Activated CD4-positive, alpha-beta memory T cell treated with anti-CD3 and anti-CD28 coated beads for 36 hours (primary cell): ENCODE results near the gene CELF4. TPM values are rescaled to one million over a fixed set of nuclear protein-coding genes. Genes with fewer than 3 reads are reported as not detected.

ENCODE experiments used
- CTCF ChIA-PET: fragments of 350-600 bp; sonication (Branson Sonifier 250); formaldehyde crosslinking; loops from one replicate; lab custom pipeline; 2021; ENCODE audit warnings: antibody characterized with exemption, inconsistent platforms; lab: Charles Lee
- POLR2A ChIA-PET: fragments of 350-600 bp; sonication (Branson Sonifier 250); formaldehyde crosslinking; loops from one replicate; lab custom pipeline; 2021; ENCODE audit warnings: antibody characterized with exemption; lab: Charles Lee
- DNase-seq: peaks from one replicate; pipeline ENCODE4 v3.0.0-alpha.2; 2020
- H3K27ac Mint-ChIP-seq: one replicate; pipeline ENCODE4 v1.8.0; 2021; ENCODE audit warnings: mixed read lengths
- H3K27me3 Mint-ChIP-seq: one replicate; pipeline ENCODE4 v1.8.0; 2021; ENCODE audit warnings: mixed read lengths
- H3K36me3 Mint-ChIP-seq: one replicate; pipeline ENCODE4 v1.8.0; 2021; ENCODE audit warnings: mixed read lengths
- H3K4me1 Mint-ChIP-seq: one replicate; pipeline ENCODE4 v1.8.0; 2021; ENCODE audit warnings: low read depth, mixed read lengths
- H3K4me3 Mint-ChIP-seq: one replicate; pipeline ENCODE4 v1.8.0; 2021; ENCODE audit warnings: mild to moderate bottlenecking, mixed read lengths
- H3K9me3 Mint-ChIP-seq: one replicate; pipeline ENCODE4 v1.8.0; 2021; ENCODE audit warnings: mixed read lengths
- intact Hi-C: fragments of 100-400 bp; cut with micrococcal nuclease; formaldehyde crosslinking; loops from one replicate; pipeline ENCODE4 v1.15.1; 2023
- total RNA-seq, 2 experiments: library from RNA; stranded (reverse); gene quantifications; one replicate each; pipeline ENCODE4 v1.2.3, GENCODE V29; 2021

The CELF4 gene
- total RNA-seq, 2 experiments from 2014 or later = not detected

- intact Hi-C loops = no loop called here
- Mint-ChIP-seq H3K27ac (no peak overlapping the region), H3K4me1 (no peaks in the 10 kb centered on the region), H3K36me3 (no peaks in the 10 kb centered on the region), H3K27me3 (peaks cover 17% of the 10 kb centered on the region), H3K9me3 (no peaks in the 10 kb centered on the region), H3K4me3 (no peak overlapping the region)
- no peak for DNase-seq
- POLR2A ChIA-PET = no interaction called here
- CTCF ChIA-PET = no interaction called here
Measured at GRCh38 chr18:37494406-37494805, 71.2 kb downstream of the CELF4 start.

GRCh38 chr18:37493352-37493935, 72.2 kb downstream of the CELF4 start:
- DNase-seq = no peak
- ChIA-PET POLR2A (no interaction called here), CTCF (no interaction called here)
- Mint-ChIP-seq H3K4me3 (no peak overlapping the region), H3K36me3 (no peaks in the 10 kb centered on the region), H3K4me1 (no peaks in the 10 kb centered on the region), H3K9me3 (no peaks in the 10 kb centered on the region), H3K27ac (no peak overlapping the region), H3K27me3 (peaks cover 19% of the 10 kb centered on the region)
- intact Hi-C loops = no loop called here

GRCh38 chr18:37492952-37493351, 72.6 kb downstream of the CELF4 start:
- intact Hi-C loops = no loop called here
- Mint-ChIP-seq H3K27me3 (peaks cover 24% of the 10 kb centered on the region), H3K9me3 (no peaks in the 10 kb centered on the region), H3K27ac (no peak overlapping the region), H3K4me3 (no peak overlapping the region), H3K4me1 (no peaks in the 10 kb centered on the region), H3K36me3 (no peaks in the 10 kb centered on the region)
- no peak for DNase-seq
- POLR2A ChIA-PET = no interaction called here
- CTCF ChIA-PET = no interaction called here

GRCh38 chr18:37491526-37491925, 74.1 kb downstream of the CELF4 start:
- no peak overlapping the region for H3K4me3 Mint-ChIP-seq
- peaks cover 37% of the 10 kb centered on the region for H3K27me3 Mint-ChIP-seq
- ChIA-PET CTCF (no interaction called here), POLR2A (no interaction called here)
- no peak for DNase-seq
- H3K4me1 Mint-ChIP-seq = peaks cover 2% of the 10 kb centered on the region
- H3K9me3 Mint-ChIP-seq = no peaks in the 10 kb centered on the region
- no peaks in the 10 kb centered on the region for H3K36me3 Mint-ChIP-seq
- intact Hi-C loops = no loop called here
- H3K27ac Mint-ChIP-seq = no peak overlapping the region

- no peak overlapping the region for H3K4me3 Mint-ChIP-seq
- no peaks in the 10 kb centered on the region for H3K36me3 Mint-ChIP-seq
- POLR2A ChIA-PET = no interaction called here
- peaks cover 47% of the 10 kb centered on the region for H3K27me3 Mint-ChIP-seq
- no peaks in the 10 kb centered on the region for H3K9me3 Mint-ChIP-seq
- CTCF ChIA-PET = no interaction called here
- H3K27ac Mint-ChIP-seq = no peak overlapping the region
- intact Hi-C loops = no loop called here
- H3K4me1 Mint-ChIP-seq = peaks cover 6% of the 10 kb centered on the region
- no peak for DNase-seq
Measured at GRCh38 chr18:37489998-37490397, 75.6 kb downstream of the CELF4 start.

- H3K27ac Mint-ChIP-seq = no peak overlapping the region
- ChIA-PET POLR2A (no interaction called here), CTCF (no interaction called here)
Measured at GRCh38 chr18:37489011-37489410, 76.6 kb downstream of the CELF4 start.

GRCh38 chr18:37487400-37487867, 78.2 kb downstream of the CELF4 start:
- DNase-seq = no peak
- intact Hi-C loops = no loop called here
- Mint-ChIP-seq H3K27ac (no peak overlapping the region), H3K4me1 (peaks cover 9% of the 10 kb centered on the region), H3K4me3 (no peak overlapping the region), H3K36me3 (no peaks in the 10 kb centered on the region), H3K9me3 (no peaks in the 10 kb centered on the region), H3K27me3 (peaks cover 55% of the 10 kb centered on the region)
- CTCF ChIA-PET = no interaction called here
- POLR2A ChIA-PET = no interaction called here

More at GRCh38 chr18:37489011-37489410, 76.6 kb downstream of the CELF4 start:
- DNase-seq = no peak
- peaks cover 9% of the 10 kb centered on the region for H3K4me1 Mint-ChIP-seq
- H3K36me3 Mint-ChIP-seq = no peaks in the 10 kb centered on the region
- intact Hi-C loops = no loop called here
- peaks cover 56% of the 10 kb centered on the region for H3K27me3 Mint-ChIP-seq
- no peak overlapping the region for H3K4me3 Mint-ChIP-seq
- H3K9me3 Mint-ChIP-seq = no peaks in the 10 kb centered on the region

GRCh38 chr18:37486848-37487247, 78.8 kb downstream of the CELF4 start:
- peaks cover 9% of the 10 kb centered on the region for H3K4me1 Mint-ChIP-seq
- H3K4me3 Mint-ChIP-seq = no peak overlapping the region
- intact Hi-C loops = no loop called here
- no peaks in the 10 kb centered on the region for H3K9me3 Mint-ChIP-seq
- no peak overlapping the region for H3K27ac Mint-ChIP-seq
- DNase-seq = no peak
- peaks cover 58% of the 10 kb centered on the region for H3K27me3 Mint-ChIP-seq
- ChIA-PET POLR2A (no interaction called here), CTCF (no interaction called here)
- no peaks in the 10 kb centered on the region for H3K36me3 Mint-ChIP-seq

GRCh38 chr18:37484983-37485834, 80.4 kb downstream of the CELF4 start:
- intact Hi-C loops = no loop called here
- H3K27me3 Mint-ChIP-seq = peaks cover 50% of the 10 kb centered on the region

GRCh38 chr18:37483984-37484819, 81.4 kb downstream of the CELF4 start:
- ChIA-PET CTCF (no interaction called here), POLR2A (no interaction called here)
- intact Hi-C loops = no loop called here
- Mint-ChIP-seq H3K27ac (no peak overlapping the region), H3K27me3 (peaks cover 50% of the 10 kb centered on the region), H3K4me3 (no peak overlapping the region), H3K36me3 (no peaks in the 10 kb centered on the region), H3K4me1 (peaks cover 9% of the 10 kb centered on the region), H3K9me3 (no peaks in the 10 kb centered on the region)
- no peak for DNase-seq

More at GRCh38 chr18:37484983-37485834, 80.4 kb downstream of the CELF4 start:
- H3K4me3 Mint-ChIP-seq = no peak overlapping the region
- H3K36me3 Mint-ChIP-seq = no peaks in the 10 kb centered on the region
- POLR2A ChIA-PET = no interaction called here
- CTCF ChIA-PET = no interaction called here
- H3K27ac Mint-ChIP-seq = no peak overlapping the region
- peak; percentile 12 for DNase-seq
- peaks cover 9% of the 10 kb centered on the region for H3K4me1 Mint-ChIP-seq
- no peaks in the 10 kb centered on the region for H3K9me3 Mint-ChIP-seq

GRCh38 chr18:37483221-37483971, 82.2 kb downstream of the CELF4 start:
- Mint-ChIP-seq H3K9me3 (no peaks in the 10 kb centered on the region), H3K27me3 (peaks cover 45% of the 10 kb centered on the region), H3K4me3 (no peak overlapping the region), H3K4me1 (peaks cover 9% of the 10 kb centered on the region), H3K27ac (no peak overlapping the region), H3K36me3 (no peaks in the 10 kb centered on the region)
- intact Hi-C loops = no loop called here
- ChIA-PET POLR2A (no interaction called here), CTCF (no interaction called here)
- DNase-seq = no peak
